T-helper 22 cell (primary cell): Measurements from ENCODE around the gene CLIC4.
"Not testable (repeated sequence)": the region's sequence is repeated elsewhere in the genome, so short reads cannot be mapped to it uniquely, and the experiment has no call there.

Experiments
- DNase-seq: peaks from one replicate; pipeline ENCODE4 v3.0.0-alpha.2; 2020; ENCODE audit warnings: low read depth

The CLIC4 gene

GRCh38 chr1:24878775-24879742, 133.8 kb downstream of the CLIC4 start:
- DNase-seq: no peak

GRCh38 chr1:24881034-24881433, 135.8 kb downstream of the CLIC4 start:
- DNase-seq: no peak

GRCh38 chr1:24884751-24885150, 139.5 kb downstream of the CLIC4 start:
- no peak for DNase-seq

- no peak for DNase-seq
Observed at GRCh38 chr1:24886241-24886640, 141.0 kb downstream of the CLIC4 start.

- DNase-seq: no peak
Observed at GRCh38 chr1:24888061-24888970, 143.1 kb downstream of the CLIC4 start.

- no peak for DNase-seq
Observed at GRCh38 chr1:24888971-24889676, 143.9 kb downstream of the CLIC4 start.

GRCh38 chr1:24890887-24891286, 145.6 kb downstream of the CLIC4 start:
- no peak for DNase-seq

GRCh38 chr1:24891367-24891766, 146.1 kb downstream of the CLIC4 start:
- DNase-seq: not testable (repeated sequence)

GRCh38 chr1:24892188-24893153, 147.2 kb downstream of the CLIC4 start:
- DNase-seq: no peak

- DNase-seq: no peak
Observed at GRCh38 chr1:24893431-24893830, 148.2 kb downstream of the CLIC4 start.
